Measurements from ENCODE around the gene ANGPTL2. TPM values are rescaled to one million over a fixed set of nuclear protein-coding genes. Genes with fewer than 3 reads are reported as not detected.

ANGPTL2 gene
- total and polyA plus RNA-seq, 12 donors: 3.0 to 32.6 (median 11.4) TPM

DNA sequence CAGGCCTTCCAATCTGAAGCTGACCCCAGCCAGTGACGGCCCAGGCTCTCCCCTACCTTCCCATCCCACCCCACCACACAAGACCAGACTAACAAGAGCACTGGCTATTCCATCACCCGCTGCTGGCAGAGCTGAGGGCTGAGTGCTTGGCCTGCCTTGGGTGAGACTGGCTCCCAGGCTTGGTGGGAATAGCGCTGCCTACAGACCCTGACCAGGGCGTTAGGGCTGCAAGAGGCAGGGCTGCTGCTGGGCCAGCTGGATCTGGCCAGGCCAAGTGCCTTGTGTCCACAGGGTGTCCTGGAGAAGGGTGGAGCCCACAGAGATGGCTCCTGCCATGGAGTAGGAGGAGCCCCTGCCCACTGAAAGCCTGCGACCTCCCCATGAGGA is 31.6 kb upstream of the ANGPTL2 start:
- peak in 4 of 7 donors; percentile 4 to 39 (median 16) for DNase-seq
- Histone ChIP-seq H3K27ac (peak overlapping the region in 2 of 5 donors; percentile 5 to 40), H3K4me1 (replicated peaks in 1 of 2) (peaks cover 0 to 11% of the 10 kb centered on the region in 2 donors), H3K9me3 (replicated peaks in 1 of 3) (no peaks in the 10 kb centered on the region), H3K27me3 (no peaks in the 10 kb centered on the region), H3K4me3 (no peak overlapping the region), H3K36me3 (replicated peaks in 1 of 2) (no peaks in the 10 kb centered on the region)
- intact Hi-C loops (cut with DNase I): no loop called here
- WGBS, 4 donors: 92 to 94% (median 93%) methylated on average over 4 to 5 of the region's 5 CpGs
- TF ChIP-seq POLR2A (IDR thresholded peaks at IDR 0.05): no peak
- TF ChIP-seq, protein P1, sequence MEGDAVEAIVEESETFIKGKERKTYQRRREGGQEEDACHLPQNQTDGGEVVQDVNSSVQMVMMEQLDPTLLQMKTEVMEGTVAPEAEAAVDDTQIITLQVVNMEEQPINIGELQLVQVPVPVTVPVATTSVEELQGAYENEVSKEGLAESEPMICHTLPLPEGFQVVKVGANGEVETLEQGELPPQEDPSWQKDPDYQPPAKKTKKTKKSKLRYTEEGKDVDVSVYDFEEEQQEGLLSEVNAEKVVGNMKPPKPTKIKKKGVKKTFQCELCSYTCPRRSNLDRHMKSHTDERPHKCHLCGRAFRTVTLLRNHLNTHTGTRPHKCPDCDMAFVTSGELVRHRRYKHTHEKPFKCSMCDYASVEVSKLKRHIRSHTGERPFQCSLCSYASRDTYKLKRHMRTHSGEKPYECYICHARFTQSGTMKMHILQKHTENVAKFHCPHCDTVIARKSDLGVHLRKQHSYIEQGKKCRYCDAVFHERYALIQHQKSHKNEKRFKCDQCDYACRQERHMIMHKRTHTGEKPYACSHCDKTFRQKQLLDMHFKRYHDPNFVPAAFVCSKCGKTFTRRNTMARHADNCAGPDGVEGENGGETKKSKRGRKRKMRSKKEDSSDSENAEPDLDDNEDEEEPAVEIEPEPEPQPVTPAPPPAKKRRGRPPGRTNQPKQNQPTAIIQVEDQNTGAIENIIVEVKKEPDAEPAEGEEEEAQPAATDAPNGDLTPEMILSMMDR (IDR thresholded peaks at IDR 0.05): no peak

DNA sequence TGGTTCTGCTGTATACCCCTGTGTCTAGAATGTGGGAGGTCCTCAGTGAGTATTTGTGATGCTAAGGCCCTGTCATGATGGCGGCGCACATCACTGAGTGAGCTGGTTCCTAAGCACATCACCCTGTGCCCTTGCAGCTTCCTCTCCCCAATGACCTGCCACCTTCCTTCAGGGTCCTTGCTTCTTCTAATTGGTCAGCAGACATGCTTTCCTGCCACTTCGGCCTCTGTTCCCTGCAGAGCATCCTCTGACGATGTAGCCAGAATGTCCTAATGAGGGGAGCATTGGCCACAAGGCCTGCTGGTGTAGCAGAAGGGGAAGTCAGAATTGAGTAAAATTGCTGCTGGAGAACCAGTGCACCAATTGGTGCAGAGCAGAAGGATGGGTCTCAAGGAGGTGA is 31.1 kb upstream of the ANGPTL2 start:
- Histone ChIP-seq H3K9me3 (replicated peaks in 1 of 3) (no peaks in the 10 kb centered on the region), H3K4me1 (replicated peaks in 1 of 2) (peaks cover 0 to 9% of the 10 kb centered on the region in 2 donors), H3K27me3 (no peaks in the 10 kb centered on the region), H3K27ac (no peak overlapping the region), H3K4me3 (no peak overlapping the region), H3K36me3 (replicated peaks in 1 of 2) (no peaks in the 10 kb centered on the region)
- DNase-seq: peak in 4 of 7 donors; percentile 7 to 47 (median 12)
- intact Hi-C loops (cut with DNase I): no loop called here
- 80 to 92% (median 88%) methylated on average over 3 to 4 of the region's 4 CpGs for WGBS, 4 donors
- TF ChIP-seq, protein P1 (IDR thresholded peaks at IDR 0.05): no peak
- TF ChIP-seq POLR2A (IDR thresholded peaks at IDR 0.05): no peak

GRCh38 chr9:127149463-127150390 is 27.3 kb upstream of the ANGPTL2 start:
- WGBS, 4 donors: 90 to 96% (median 93%) methylated on average over 5 to 6 of the region's 6 CpGs
- DNase-seq: peak in 3 of 7 donors; percentile 4 to 29 (median 11)
- TF ChIP-seq POLR2A (IDR thresholded peaks at IDR 0.05): no peak
- TF ChIP-seq, protein P1 (IDR thresholded peaks at IDR 0.05): no peak
- no peaks in the 10 kb centered on the region for H3K9me3 ChIP-seq (replicated peaks in 1 of 3)
- no peaks in the 10 kb centered on the region for H3K36me3 ChIP-seq (replicated peaks in 1 of 2)
- H3K27ac ChIP-seq: no peak overlapping the region
- intact Hi-C loops (cut with DNase I): no loop called here
- H3K4me3 ChIP-seq: no peak overlapping the region
- peaks cover 0 to under 1% of the 10 kb centered on the region in 2 donors for H3K4me1 ChIP-seq (replicated peaks in 1 of 2)
- no peaks in the 10 kb centered on the region for H3K27me3 ChIP-seq

DNA sequence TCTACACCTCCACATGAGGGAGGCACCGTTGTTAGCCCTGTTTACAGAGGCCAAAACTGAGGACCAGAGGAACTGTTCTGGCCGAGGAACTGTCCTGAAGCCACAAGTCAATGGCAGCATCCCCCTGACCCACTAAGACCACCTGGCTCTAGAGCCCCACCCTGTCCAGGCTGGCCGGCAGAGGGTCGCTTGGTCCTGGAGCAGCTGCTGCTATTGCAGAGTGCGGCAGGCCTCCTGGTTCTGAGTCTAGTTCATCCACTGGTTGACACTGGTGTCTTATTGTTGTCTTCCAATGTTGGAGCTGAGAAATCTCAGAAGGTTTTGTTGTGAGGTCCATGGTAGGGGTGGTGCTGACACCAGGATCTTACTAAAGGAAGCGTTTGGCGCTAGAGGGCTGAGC is 26.6 kb upstream of the ANGPTL2 start:
- peak in 2 of 7 donors; percentile 11 to 27 for DNase-seq
- H3K27ac ChIP-seq: no peak overlapping the region
- no peak overlapping the region for H3K4me3 ChIP-seq
- no peaks in the 10 kb centered on the region for H3K9me3 ChIP-seq (replicated peaks in 1 of 3)
- intact Hi-C loops (cut with DNase I): no loop called here
- 94 to 97% (median 96%) methylated on average over 4 to 7 of the region's 7 CpGs for WGBS, 4 donors
- H3K27me3 ChIP-seq: no peaks in the 10 kb centered on the region
- H3K4me1 ChIP-seq (replicated peaks in 1 of 2): no peaks in the 10 kb centered on the region
- H3K36me3 ChIP-seq (replicated peaks in 1 of 2): no peaks in the 10 kb centered on the region
- TF ChIP-seq, protein P1 (IDR thresholded peaks at IDR 0.05): no peak
- TF ChIP-seq POLR2A (IDR thresholded peaks at IDR 0.05): no peak
